Measurements from ENCODE around the gene SPRR2E.
A peak's percentile ranks its signal among the peaks of the same experiment; 100 is the strongest.
"Not testable (repeated sequence)": the region's sequence is repeated elsewhere in the genome, so short reads cannot be mapped to it uniquely, and the experiment has no call there.

Gene SPRR2E

DNA sequence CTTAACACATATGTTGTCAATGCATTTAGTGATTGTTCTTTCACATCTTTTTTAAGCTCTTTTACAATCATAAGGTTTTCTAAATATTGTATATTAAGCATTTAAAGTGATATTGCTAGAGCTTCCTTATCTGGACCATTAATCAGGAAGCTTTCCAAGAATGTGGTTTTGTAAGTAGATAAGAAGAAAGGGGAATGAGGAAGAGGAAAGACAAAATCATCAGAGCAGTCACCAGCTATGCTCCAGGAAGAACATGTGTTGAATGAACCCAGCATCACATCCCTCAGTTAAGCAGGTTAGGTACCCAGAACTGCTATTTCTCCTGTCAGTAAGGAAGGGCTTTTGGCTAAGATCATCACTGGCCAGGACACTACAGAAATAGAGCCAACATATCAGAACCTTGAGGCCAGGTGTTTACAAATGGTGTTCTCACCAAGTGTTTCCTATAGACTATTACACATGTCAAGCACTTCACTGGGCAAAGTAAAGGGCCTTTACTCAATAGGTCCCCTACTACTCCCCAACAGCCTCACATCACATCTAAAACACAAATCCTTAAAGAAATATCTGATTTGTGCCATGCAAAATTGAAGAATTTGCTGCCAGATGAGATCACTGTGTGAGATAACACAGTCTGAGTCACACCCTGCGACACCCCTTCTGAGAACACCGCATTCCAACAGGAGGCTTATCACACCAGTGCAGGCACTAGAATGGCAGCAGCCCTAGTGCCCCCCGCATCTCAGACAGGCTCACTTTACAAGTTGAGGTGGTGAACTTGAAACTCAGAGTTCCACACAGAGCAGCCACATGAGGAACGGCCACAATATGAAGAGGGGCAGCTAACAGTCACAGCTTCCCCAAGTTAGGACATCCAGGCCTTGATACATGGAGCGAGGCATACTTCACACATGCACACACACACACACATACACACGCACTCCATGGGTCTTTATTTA, 35.2 kb downstream of the SPRR2E start:
- DNase-seq = no peak

DNA sequence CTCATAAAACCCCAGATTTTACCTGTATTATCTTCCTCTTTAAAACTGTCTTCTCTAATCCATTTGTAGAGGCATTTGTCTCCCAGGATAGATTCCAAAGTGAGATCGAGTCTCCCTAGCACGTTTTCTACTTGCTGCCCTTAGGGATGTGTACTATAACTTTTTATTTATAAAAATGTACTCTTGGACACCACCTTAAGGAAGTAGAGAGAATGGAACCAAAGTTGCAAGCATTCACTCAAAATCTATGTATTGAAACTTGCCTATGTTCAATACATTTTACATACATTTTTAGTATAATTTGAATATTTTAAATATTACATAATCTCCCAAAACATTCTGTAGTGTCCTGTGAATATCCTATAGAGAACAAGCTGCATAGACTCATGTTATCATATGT, 36.2 kb downstream of the SPRR2E start:
- DNase-seq = no peak

DNA sequence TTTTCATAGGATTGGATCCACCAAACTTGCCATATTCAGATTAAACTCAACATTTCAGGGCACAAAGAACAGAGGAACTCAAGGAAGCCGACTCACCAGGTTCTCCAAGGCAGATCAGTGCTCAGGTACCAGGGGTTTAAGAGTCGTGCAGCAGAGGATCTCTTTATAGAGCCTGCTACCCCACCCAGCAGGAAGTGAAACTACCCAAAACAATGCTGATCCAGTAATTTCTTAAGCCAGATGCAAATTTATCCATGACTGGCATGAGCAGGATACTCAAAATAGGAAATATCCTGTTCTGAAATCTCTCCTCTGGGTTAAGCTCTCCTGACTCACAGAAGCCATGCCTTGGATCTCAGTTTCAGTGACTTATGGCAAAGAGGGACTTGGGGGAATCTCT, 37.0 kb downstream of the SPRR2E start, which contains the start of gene SPRR2A:
Gene SPRR2A (minus strand): TSS at position 138 of the 400 bp plus-strand sequence. CDS start 777 bp downstream, outside the sequence.
- peak; percentile 26 for DNase-seq

DNA sequence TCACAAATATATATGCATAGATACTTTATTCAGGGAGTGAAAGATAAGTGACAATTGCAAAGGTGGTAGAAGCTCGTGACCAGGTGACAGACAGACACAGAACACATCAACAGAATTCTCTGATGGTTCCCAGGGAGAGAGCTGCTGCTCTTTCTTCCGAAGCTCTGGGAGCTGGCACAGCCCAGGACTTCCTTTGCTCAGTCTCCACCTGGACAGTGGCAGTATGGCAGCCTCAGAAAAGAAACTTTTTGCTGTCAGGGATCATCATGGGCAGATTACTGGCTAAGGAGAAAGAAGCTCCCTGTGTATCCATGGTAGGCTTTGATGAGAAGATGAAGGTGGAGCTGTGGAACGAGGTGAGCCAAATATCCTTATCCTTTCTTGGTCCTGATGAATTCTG, 38.2 kb downstream of the SPRR2E start:
- not testable (repeated sequence) for DNase-seq

DNA sequence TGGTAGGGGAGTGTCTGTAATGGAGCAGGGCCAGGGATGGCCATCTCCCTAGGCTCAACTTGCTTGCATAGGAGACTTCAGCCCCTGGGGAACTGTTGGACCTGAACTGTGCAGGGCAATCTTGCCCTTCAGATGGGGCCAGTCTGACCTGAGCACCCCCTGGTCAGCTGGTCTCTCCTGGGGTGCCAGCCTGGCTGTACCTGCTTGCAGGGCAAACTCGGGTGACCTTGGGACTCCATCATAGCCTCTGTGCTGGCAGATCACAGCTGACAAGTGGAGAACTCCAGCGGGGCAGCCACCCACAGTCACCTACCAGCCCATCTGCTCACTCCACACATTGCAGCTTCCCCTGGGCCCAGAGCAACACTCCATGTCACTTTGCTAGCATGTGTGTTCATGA, 45.1 kb downstream of the SPRR2E start:
- no peak for DNase-seq

Measured in RPMI8226 (cell line).